Lower leg skin (tissue), 3 donors: Measurements from ENCODE around the gene RERE.

Experiments
- CTCF ChIP-seq, 3 donors: fragments of 450-650 bp; IDR thresholded peaks; one replicate each; pipeline ENCODE4 v1.5.1; 2016; ENCODE audit warnings: antibody characterized with exemption in 3 of 3, mild to moderate bottlenecking in 3 of 3, moderate library complexity in 2 of 3
- POLR2A ChIP-seq, 2 donors: fragments of 450-650 bp; IDR thresholded peaks; one replicate each; pipeline ENCODE4 v1.6.1; 2016 to 2017; ENCODE audit warnings: antibody characterized with exemption in 2 of 2, mild to moderate bottlenecking in 1 of 2, moderate library complexity in 1 of 2

DNA sequence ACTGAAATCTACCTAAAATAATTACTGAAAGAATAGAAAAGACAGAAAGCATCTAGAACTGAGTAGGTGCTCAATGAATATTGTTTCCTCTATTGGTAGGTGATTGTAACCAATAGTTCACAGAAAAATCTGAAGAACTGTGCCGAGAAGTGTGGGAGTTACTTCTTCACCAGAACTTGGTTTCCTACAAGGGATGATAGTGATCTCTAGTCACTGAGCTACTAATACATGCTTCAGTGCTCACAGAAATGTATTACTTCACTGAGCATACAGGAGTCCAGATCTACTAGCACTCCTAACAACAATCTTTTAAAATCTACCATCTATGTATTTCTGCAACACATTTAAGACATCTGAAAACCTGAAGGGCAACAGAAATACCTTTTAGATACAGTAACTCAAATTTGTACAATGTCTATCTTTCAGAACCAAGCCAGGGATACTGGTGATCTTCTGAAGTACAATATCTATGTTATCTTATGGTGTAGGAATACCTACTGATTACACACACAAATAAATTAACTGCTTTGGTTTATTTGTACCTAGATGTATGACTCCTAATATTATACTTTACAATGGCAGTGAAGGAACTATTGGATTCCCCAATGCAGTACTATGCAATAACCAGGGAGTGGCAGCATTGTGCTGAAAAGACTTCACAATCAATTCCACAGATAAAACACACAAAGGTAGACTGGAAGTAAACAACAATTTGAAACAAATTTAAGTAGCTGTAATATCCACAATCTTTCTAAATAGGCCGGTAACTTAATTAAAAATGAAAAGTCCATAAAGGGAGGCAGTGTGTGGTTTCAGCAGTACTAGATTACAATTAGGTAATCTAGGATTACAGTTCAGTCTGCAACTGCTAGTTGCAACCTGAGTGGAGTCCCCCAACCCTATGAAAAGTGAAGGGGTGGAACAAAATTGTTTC, 256.6 kb downstream of the RERE start:
- TF ChIP-seq CTCF (IDR thresholded peaks at IDR 0.05) = peak in 1 of 3 donors; percentile 52
- no peak for TF ChIP-seq POLR2A (IDR thresholded peaks at IDR 0.05)
